Tibial nerve (tissue), 3 donors: Measurements from ENCODE around the gene PIGZ.

Experiments
- CTCF ChIP-seq, 5 experiments: fragments of 200-600 bp in 3 of 5; fragments of 450-650 bp in 2 of 5; sonication (generic) in 3 of 5; IDR thresholded peaks; one replicate each; pipeline ENCODE4 v1.5.1; 2016 to 2019; ENCODE audit warnings: antibody characterized with exemption in 5 of 5, mild to moderate bottlenecking in 3 of 5, moderate library complexity in 2 of 5
- POLR2A ChIP-seq, 2 donors: fragments of 450-650 bp; IDR thresholded peaks; one replicate each; pipeline ENCODE4 v1.6.1; 2017; ENCODE audit warnings: antibody characterized with exemption in 2 of 2, mild to moderate bottlenecking in 2 of 2, moderate library complexity in 2 of 2

GRCh38 chr3:196962108-196962929 is 6.3 kb downstream of the PIGZ start:
- TF ChIP-seq CTCF (IDR thresholded peaks at IDR 0.05) (no peak), POLR2A (IDR thresholded peaks at IDR 0.05) (no peak)
